MM.1S (cell line): ENCODE data around the gene SMOC1.

Experiments
- DNase-seq: peaks from one replicate; pipeline ENCODE4 v3.0.0-alpha.2; 2015
- H2AFZ ChIP-seq: fragments of 300-600 bp; sonication (generic); 2 replicates; pipeline ENCODE4 v1.6.0; 2016; ENCODE audit warnings: antibody characterized with exemption, low read length
- H3F3A ChIP-seq: fragments of 300-600 bp; sonication (generic); 2 replicates; pipeline ENCODE4 v1.6.1; 2016; ENCODE audit warnings: mild to moderate bottlenecking, antibody characterized with exemption, low read length, moderate library complexity, mixed read lengths; ENCODE audit not compliant: insufficient read depth
- H3K27ac ChIP-seq: fragments of 300-600 bp; sonication (generic); 2 replicates; pipeline ENCODE4 v1.5.1; 2016; ENCODE audit warnings: mild to moderate bottlenecking, low read length
- H3K27me3 ChIP-seq: fragments of 300-600 bp; sonication (generic); replicated peaks from 2 replicates; pipeline ENCODE4 v1.6.0; 2016; ENCODE audit warnings: low read length; ENCODE audit not compliant: insufficient read depth
- H3K36me3 ChIP-seq: fragments of 300-600 bp; sonication (generic); replicated peaks from 2 replicates; pipeline ENCODE4 v1.6.1; 2016; ENCODE audit warnings: mild to moderate bottlenecking, low read length, mixed read lengths; ENCODE audit not compliant: insufficient read depth
- H3K4me1 ChIP-seq: fragments of 300-600 bp; sonication (generic); 2 replicates; pipeline ENCODE4 v1.6.1; 2016; ENCODE audit warnings: low read length, mixed read lengths
- H3K4me2 ChIP-seq: fragments of 300-600 bp; sonication (generic); 2 replicates; pipeline ENCODE4 v1.6.0; 2016; ENCODE audit warnings: low read depth, low read length
- H3K4me3 ChIP-seq: fragments of 300-600 bp; sonication (generic); 2 replicates; pipeline ENCODE4 v1.5.1; 2016; ENCODE audit warnings: low read length, mixed read lengths
- H3K79me2 ChIP-seq: fragments of 300-600 bp; sonication (generic); 2 replicates; pipeline ENCODE4 v1.6.1; 2016; ENCODE audit warnings: mixed run types, low read length, mixed read lengths
- H3K9ac ChIP-seq: fragments of 300-600 bp; sonication (generic); 2 replicates; pipeline ENCODE4 v1.6.1; 2016; ENCODE audit warnings: low read length, mixed read lengths
- H3K9me2 ChIP-seq: fragments of 300-600 bp; sonication (generic); replicated peaks from 2 replicates; pipeline ENCODE4 v1.6.1; 2016; ENCODE audit warnings: mild to moderate bottlenecking, low read length, mixed read lengths; ENCODE audit not compliant: insufficient read depth
- H3K9me3 ChIP-seq: fragments of 300-600 bp; sonication (generic); replicated peaks from 2 replicates; pipeline ENCODE4 v1.6.1; 2016; ENCODE audit warnings: mild to moderate bottlenecking, low read length, mixed read lengths; ENCODE audit not compliant: insufficient read depth
- H4K20me1 ChIP-seq: fragments of 300-600 bp; sonication (generic); 2 replicates; pipeline ENCODE4 v1.6.1; 2016; ENCODE audit warnings: mild to moderate bottlenecking, low read length, moderate library complexity, mixed read lengths; ENCODE audit not compliant: insufficient read depth
- EZH2 ChIP-seq: fragments of 300-600 bp; sonication (generic); optimal IDR thresholded peaks from 2 replicates; pipeline ENCODE3; 2017; ENCODE audit warnings: low read depth, mild to moderate bottlenecking, antibody characterized with exemption, low read length, mixed read lengths
- EZH2phosphoT487 ChIP-seq: fragments of 300-600 bp; sonication (generic); IDR thresholded peaks from 2 replicates; pipeline ENCODE4 v1.6.1; 2018; ENCODE audit warnings: antibody characterized with exemption, low read length
- TF ChIP-seq, protein P1 (sequence below): fragments of 300-600 bp; sonication (generic); IDR thresholded peaks from 2 replicates; pipeline ENCODE4 v1.5.1; 2016; ENCODE audit warnings: antibody characterized with exemption, low read length, mixed read lengths

SMOC1 gene

DNA sequence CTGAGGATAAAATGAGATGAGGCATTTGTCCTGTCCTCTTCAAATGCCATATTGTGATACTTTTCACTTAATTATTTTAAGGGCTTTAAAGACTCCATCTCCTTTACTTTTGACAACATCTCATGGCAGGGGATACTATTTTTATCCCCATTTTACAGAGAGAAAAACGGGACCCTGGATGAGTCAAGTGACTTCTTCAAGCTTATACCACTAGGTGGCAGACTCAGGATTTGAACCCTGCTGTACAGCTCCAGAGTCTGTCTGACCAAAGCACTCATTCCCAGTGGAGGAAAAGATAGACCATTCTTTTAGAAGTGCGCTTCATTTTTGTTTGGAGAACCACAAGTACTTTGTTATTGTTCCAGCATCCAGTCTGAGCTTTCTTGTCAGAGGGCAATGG, 1.7 kb upstream of the SMOC1 start:
- Histone ChIP-seq H3K27me3 (no peaks in the 10 kb centered on the region), H3F3A (no peaks in the 10 kb centered on the region), H3K4me3 (no peak overlapping the region), H3K9me2 (no peaks in the 10 kb centered on the region), H3K36me3 (no peaks in the 10 kb centered on the region), H4K20me1 (no peaks in the 10 kb centered on the region), H3K4me1 (no peaks in the 10 kb centered on the region), H2AFZ (no peak overlapping the region), H3K4me2 (no peak overlapping the region), H3K27ac (no peak overlapping the region), H3K9ac (no peak overlapping the region), H3K9me3 (no peaks in the 10 kb centered on the region), H3K79me2 (peaks cover 15% of the 10 kb centered on the region)
- TF ChIP-seq, protein P1, sequence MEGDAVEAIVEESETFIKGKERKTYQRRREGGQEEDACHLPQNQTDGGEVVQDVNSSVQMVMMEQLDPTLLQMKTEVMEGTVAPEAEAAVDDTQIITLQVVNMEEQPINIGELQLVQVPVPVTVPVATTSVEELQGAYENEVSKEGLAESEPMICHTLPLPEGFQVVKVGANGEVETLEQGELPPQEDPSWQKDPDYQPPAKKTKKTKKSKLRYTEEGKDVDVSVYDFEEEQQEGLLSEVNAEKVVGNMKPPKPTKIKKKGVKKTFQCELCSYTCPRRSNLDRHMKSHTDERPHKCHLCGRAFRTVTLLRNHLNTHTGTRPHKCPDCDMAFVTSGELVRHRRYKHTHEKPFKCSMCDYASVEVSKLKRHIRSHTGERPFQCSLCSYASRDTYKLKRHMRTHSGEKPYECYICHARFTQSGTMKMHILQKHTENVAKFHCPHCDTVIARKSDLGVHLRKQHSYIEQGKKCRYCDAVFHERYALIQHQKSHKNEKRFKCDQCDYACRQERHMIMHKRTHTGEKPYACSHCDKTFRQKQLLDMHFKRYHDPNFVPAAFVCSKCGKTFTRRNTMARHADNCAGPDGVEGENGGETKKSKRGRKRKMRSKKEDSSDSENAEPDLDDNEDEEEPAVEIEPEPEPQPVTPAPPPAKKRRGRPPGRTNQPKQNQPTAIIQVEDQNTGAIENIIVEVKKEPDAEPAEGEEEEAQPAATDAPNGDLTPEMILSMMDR = peak; percentile 47
- TF ChIP-seq EZH2 = no peak
- DNase-seq = peak; percentile 37

DNA sequence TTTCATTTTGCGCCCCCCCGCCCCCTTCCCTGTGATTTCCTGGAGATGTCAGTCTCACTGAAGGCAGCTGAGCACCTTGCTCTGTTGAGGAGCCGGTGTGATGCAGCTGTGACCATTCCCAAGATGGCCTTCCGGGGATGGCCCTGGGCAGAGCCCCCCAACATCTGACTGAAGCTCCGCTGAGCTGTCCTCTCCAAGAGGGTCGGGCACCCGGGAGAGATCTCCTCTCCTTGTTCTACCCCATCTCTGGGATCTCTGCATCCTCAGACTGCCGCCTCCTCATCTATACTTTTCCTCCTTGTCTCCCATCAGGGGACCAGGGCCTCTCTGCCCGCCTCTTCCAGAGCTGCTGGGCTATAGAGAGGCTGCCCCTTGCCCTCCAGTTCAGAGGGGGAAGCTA, 965 bp upstream of the SMOC1 start:
- TF ChIP-seq EZH2 (no peak), EZH2phosphoT487 (no peak)
- TF ChIP-seq, protein P1 = no peak
- H4K20me1 ChIP-seq = no peaks in the 10 kb centered on the region
- no peak overlapping the region for H3K27ac ChIP-seq
- no peak overlapping the region for H2AFZ ChIP-seq
- peaks cover 19% of the 10 kb centered on the region for H3K79me2 ChIP-seq
- no peak for DNase-seq
- H3K4me2 ChIP-seq = no peak overlapping the region
- H3K4me3 ChIP-seq = no peak overlapping the region
- H3K4me1 ChIP-seq = no peaks in the 10 kb centered on the region
- no peaks in the 10 kb centered on the region for H3K27me3 ChIP-seq
- H3K9me2 ChIP-seq = no peaks in the 10 kb centered on the region
- no peaks in the 10 kb centered on the region for H3F3A ChIP-seq
- no peak overlapping the region for H3K9ac ChIP-seq
- no peaks in the 10 kb centered on the region for H3K36me3 ChIP-seq
- H3K9me3 ChIP-seq = no peaks in the 10 kb centered on the region

DNA sequence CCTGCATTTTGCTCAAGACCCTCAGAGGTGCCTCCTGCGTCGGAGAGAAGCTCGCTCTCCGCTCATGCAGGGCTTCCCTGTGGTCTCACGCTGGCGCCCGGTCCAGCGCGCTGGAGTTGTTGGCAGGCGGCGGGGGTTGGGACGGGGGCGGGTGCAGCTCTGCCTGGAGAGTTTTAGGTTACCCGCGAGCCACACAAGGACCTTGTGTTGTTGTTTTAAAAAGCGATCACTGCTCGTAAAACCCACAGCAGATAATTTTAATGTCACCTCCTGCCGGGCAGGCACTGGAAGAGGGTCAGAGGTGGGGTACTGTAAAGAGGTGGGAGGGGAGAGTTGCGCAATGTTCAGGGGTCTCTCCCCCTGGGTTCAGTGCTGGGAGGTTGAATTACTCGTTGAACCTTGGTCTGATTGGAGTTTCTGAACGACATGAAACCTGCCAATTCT, 850 bp downstream of the SMOC1 start:
- DNase-seq = peak; percentile 16
- no peak for TF ChIP-seq EZH2
- no peak for TF ChIP-seq EZH2phosphoT487
- TF ChIP-seq, protein P1 = no peak
- Histone ChIP-seq H3K79me2 (peaks cover 19% of the 10 kb centered on the region), H3F3A (no peaks in the 10 kb centered on the region), H3K4me2 (peak overlapping the region; percentile 66), H3K9ac (peak overlapping the region; percentile 28; the same call in 1 of the 2 replicates), H3K9me3 (no peaks in the 10 kb centered on the region), H3K27ac (no peak overlapping the region), H3K9me2 (no peaks in the 10 kb centered on the region), H3K4me1 (no peaks in the 10 kb centered on the region), H3K27me3 (no peaks in the 10 kb centered on the region), H2AFZ (no peak overlapping the region), H3K4me3 (peak overlapping the region; percentile 72), H4K20me1 (no peaks in the 10 kb centered on the region), H3K36me3 (no peaks in the 10 kb centered on the region)
